Cardiac septum (tissue), 1 donor: ENCODE measurements around the gene PI16. TPM values are rescaled to one million over a fixed set of nuclear protein-coding genes. Genes with fewer than 3 reads are reported as not detected.

ENCODE experiments used
- DNase-seq: peaks from one replicate; pipeline ENCODE4 v3.0.0-alpha.2; 2020; ENCODE audit warnings: low spot score
- intact Hi-C: fragments of 100-400 bp; cut with DNase I; formaldehyde crosslinking; loops from one replicate; pipeline ENCODE4 v1.14.0; 2022
- total RNA-seq: library from RNA; stranded (reverse); fragmentation: NEBNext Ultra II Directional; extraction: Animal tissue kit (Norgen Biotek cat#: 25700); gene quantifications from one replicate; pipeline ENCODE4 v1.2.1, GENCODE V29; 2021
- donor health status: DM: no; HTN: no; CAD: no.

PI16 gene
- total RNA-seq, 1 donor from 2014 or later = 11.9 TPM

DNA sequence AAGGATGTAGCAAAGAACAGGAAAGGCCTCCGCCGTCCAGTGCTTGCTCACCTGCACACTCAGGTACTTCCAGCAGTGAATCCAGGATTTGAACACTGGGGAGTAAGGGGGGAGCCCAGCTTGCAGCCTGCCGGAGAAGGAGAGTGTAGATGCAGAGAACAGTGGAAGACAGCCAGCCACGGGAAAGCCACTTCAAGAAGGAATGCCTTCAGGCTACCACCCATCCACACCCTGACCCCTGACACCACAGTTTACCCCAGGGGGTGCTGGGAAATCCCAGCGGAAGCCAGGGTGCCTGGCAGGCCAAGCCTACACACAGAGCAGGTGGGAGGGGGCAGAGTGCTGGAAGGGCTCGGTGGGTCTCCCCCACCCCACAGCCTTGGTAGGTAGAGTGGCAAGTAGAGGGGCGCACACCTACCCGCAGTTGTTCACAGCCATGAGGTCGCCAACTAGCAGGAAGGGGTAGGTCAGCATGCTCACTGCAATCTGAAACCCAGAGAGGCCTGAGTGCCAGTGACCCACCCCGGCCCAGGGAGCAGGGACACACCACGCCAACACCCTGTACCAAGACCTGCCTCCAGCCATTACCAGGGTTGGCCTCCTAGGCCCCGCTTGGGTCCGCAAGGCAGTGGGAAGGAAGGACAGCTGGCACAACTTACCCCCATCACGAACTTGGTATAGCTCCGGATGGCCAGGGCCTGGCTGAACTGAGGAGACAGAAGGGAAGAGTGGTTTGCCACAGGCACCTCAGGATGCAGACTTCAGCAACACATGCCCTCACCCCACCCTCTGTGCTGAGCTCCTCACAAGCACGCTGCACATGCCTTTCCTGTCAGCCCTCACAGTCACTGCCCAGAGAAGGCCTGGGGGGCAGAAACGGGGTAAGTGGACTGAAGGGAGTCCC, 15.7 kb downstream of the PI16 start:
- intact Hi-C loops = no loop called here
- no peak for DNase-seq

DNA sequence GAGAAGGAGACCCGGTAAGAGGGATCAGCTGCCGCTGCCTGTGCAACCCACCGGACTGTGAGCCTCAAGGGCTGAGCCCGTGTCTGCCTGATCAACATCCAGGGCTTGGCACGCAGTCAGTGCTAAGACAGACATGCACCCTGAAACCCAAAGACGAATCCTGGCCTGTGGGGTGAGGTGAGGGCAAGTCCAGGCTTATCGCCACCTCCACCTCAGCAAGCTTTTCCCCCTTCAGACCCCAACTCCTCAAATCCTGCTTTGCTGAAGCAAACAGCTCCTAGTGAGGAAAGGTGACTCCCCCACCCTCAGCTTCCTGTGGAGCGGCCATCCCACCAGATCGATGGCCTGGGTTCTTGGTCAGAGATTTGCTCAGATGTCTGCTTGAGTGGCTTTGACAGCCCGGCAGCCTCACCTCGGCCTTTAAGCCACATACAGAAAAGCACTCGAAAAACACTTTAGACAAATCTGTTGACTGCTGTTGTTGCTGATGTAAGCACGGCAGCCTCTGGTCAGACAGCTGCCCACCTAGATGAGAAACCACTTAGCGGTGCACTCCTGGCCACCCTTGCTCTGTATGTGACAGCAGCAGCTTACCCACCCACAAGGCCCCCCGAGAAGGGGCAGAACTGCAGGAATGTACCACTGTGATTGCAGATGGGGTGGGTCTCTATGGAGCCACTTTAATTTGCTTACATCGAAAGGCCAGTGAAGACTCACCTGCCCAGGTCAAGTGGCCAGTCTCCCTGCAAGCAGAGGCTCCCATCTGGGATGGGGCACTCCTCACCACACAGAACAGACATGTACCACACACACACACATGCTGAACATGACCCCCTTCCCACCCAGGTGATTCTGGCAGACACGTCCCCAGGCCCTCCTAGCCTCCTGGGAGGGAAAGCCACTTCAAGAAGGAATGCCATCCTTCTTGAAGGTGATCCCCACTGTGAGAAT, 16.6 kb downstream of the PI16 start:
- no peak for DNase-seq
- intact Hi-C loops = no loop called here

DNA sequence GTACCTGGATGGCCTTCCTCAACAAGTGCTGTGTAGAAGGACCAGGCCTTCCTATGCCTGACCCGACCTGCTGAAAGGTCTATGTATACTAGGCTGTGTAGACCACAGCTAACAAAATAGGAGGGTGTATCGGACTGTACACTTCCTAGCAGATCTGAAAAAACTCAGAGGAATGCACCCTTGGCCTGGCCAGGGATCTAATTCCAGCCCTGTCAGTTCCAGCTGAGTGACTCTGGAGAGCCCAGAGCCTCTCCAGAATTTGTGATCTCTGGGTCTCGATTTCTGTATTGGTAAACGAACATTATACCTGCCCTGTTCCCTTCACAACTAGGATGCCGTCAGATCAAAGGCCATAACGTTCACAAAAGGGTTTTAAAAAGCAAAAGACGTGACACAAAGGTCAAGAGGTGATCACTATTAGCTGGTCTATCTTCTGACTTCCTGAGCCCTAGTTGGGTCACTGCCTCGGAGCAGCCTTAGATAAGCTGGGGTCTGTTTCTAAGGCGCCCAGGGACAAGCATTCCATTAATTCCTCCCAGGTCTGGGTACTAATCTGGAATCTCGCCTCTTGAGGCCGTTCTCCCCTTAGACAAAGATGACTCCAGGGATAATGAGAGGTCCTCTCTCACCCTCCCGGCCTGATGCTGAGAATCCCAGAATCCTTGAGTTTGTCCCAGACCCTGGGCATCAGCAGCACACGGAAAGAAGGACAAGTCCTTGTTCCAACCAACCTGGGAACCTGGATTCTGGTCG, 17.6 kb downstream of the PI16 start:
- intact Hi-C loops = no loop called here

DNA sequence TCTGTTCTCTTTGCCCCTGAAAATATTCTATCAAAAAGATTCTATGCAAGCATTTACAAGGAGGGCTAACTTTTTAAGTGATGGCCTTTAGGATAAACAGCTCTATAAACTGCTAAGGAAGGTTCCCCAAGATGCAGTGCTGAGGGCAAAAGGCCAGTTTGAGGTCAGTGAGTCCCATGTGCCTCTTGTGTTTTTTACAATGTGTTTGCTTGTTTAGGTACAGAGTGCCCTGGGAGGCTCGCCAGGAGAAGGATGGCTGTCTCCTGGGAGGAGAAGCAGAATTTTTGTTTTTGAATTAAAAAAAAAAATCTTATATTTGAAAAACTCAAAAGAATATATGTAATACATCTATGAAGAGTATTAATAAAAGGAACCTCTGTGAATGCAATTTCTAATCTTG, 18.7 kb downstream of the PI16 start:
- DNase-seq = no peak
- intact Hi-C loops = no loop called here

More for the DNA sequence above, 17.6 kb downstream of the PI16 start:
- no peak for DNase-seq

DNA sequence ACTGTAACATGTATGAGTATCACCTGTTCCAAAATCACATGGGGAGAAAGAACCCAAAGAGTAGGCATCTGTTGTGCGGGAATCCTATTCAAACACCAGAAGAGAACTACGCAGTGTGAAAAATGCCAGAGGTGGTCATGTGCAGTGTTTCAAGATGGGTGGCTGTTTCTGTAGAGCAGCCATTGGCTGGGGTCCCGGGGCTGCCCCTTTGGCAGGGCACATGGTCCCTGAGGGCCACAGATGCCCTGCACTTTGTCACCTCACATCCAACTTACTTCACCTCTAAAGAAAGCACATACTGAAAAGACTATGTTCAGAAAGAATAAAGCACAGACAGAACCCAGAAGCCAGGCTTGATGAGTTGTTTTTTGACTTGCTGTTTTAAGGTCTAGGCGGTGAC, 19.1 kb downstream of the PI16 start:
- intact Hi-C loops = no loop called here
- DNase-seq = no peak

DNA sequence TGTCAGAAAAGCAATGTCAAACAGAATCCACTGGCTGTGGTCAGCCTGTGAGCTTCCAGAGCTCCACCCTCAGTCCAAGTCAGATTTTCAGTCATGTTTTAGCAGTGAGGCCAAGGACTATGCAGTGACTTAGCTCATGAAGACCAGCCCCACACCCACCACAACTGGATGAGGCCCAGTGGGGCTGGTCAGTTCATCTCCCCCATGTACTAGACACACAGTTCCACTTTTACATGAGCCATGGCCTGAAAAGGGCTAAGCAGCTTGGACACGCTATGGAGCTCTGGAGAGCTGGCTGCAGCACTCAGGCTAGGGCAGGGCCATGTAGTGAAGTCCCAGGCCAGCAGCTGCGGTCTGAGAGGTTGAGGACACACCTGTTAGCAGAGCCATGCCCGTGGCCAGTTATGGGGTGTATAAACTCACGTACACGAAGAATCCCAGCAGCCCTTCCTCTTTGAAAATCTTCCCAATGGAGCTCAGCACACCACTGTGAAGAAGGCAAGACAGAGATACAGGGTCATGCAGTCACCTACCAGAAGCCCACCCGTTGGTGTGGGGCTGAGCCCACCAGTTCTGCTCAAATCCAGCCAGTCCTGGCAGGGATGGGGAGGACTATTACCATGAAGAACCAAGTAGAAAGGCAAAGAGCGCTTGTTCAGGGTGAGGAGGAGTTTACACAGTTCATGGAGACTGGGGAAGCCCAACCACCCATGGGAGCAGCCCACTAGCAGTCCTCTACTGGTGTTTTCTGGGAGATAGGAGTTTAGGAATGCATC, 20.9 kb downstream of the PI16 start:
- DNase-seq = no peak
- intact Hi-C loops = loop anchor here (5.0 kb wide), 2 partner anchors 68 to 208 kb away; no protein-coding TSS in a partner anchor

DNA sequence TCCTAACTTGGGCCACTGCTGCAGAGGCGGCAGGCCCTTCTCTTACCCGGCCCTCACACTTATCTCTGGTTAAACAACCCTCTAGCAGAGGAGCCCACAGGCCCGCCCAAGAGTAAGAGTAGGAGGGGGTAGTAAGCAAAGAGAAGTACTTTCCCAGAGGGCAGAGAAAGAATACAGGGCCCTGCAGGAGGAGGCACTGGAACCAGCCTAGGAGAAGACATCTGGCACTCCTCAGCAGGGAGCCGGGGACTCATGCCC, 21.4 kb downstream of the PI16 start:
- intact Hi-C loops = loop anchor here (5.0 kb wide), 2 partner anchors 69 to 209 kb away; no protein-coding TSS in a partner anchor
- DNase-seq = no peak

DNA sequence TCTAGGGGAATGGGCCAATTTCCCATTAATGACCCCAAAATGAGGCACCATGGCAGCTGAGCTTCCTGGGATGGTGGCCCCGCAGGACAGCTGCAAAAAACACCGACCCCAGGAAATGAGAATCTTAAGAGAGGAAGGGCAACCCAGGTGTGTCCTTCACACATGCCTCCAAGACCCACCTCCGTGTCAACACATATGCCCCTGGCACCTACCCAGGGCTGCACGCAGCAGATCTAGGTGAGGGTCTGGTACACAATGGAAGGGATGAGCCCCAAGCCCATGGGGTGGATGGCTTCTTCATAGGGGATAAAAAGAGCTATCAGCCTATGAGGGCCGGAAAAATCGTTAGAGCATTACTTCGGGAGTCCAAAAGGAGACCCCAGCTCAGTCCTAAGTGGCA, 22.0 kb downstream of the PI16 start:
- intact Hi-C loops = loop anchor here (5.0 kb wide), 2 partner anchors 69 to 209 kb away; no protein-coding TSS in a partner anchor
- DNase-seq = no peak

DNA sequence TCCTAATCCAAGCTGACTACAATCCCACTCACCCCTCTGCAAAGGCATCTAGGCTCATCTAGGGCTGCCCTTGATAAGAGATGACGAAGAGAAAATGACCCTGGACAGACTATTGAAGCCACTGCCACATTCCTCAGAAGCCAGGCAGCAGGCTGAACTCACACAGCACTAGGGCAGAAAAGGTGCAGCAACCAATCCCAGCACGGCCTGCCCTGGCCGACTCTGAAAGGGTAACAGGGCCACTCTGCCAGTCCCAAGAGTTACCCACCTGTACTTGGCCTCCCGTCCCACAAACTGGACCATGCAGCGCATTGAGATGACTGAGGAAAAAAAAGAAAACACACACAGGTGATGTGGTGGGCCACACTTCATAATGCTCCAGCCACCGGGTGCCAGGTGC, 22.4 kb downstream of the PI16 start:
- DNase-seq = no peak
- intact Hi-C loops = loop anchor here (5.0 kb wide), 2 partner anchors 70 to 210 kb away; no protein-coding TSS in a partner anchor

DNA sequence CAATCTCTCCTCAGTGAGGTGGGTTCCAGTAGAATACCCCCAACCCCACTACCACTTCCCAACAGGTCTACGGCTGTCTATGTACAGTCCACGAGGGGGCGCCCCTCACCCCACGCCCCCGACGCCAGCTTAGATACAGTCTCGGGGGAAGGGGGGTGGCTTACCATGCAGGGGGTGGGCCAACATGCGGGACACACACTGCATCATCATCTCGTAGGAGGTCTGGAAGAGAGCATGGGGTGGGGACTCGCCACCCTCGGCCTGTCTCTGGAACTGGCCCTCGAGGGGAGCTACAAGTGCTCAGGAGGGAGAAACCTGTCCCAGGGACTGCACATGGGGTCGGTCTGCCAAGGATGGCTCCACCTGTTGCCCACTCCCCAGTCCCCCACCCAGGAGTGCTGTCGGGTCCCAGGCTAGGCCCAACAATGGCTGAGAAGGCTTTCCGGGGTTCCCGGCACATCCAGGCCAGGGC, 23.0 kb downstream of the PI16 start:
- intact Hi-C loops = loop anchor here (5.0 kb wide), 2 partner anchors 70 to 210 kb away; no protein-coding TSS in a partner anchor
- no peak for DNase-seq

DNA sequence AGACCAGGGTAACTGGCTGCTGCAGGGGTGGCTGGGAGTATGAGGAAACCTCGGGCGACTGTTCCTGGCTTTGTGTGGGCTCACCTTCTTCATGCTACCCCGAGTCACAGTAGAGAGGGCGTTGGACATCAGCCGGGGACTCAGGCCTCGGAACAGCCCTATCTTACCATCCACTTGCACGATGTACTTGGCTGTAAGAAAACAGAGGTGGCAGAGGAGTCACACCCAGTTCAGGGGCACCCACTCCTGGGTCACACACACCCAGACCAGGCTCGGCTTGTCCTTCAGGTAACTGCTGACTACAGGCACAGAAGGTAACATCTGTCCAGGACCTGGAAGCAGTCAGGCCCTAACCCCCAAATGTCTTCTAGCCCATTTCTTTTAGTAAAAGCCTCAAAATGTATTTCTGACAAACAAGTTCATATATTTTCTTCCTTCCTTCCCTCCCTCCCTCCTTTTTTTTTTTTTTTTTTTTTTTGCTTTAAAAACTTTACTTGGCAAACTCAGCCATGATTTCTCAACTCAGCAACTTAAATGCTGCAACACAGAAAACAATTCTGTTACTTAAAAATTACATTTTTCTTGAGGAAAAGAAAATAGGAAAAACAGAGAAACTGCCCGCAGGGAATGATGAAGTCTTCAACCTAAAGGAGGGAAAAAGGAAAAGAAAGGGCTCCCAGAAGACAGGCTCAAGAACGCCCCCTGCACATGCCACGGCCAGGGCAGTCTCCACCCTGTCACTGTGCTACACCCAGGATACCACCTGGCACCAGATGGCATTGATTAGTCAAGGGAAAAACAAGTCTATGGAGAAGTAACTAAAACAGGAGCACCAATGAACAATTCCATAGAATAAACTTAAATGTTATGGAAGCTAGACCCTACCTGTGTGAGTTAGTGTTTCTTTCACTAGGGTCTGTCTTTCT, 24.1 kb downstream of the PI16 start:
- DNase-seq = no peak
- intact Hi-C loops = loop anchor here (5.0 kb wide), 2 partner anchors 71 to 211 kb away; no protein-coding TSS in a partner anchor

DNA sequence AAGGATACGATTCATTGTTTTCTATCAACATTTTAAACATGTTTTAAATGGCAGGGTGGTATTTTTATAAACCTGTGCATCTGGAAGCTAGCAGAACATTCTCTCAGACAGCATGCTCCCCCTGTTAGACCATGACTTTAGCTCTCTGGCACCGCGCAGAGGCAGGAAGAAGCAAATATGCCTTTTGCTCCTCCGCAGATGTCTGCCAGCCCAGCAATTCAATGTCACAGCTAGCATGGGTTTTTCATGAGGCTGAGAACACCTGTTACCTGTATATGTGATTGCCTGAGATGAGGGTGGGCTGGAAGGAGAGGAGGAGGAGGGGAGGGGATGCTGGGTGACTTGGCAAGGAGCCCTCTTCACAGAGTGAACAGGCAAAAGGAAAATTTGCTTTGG, 24.8 kb downstream of the PI16 start:
- intact Hi-C loops = loop anchor here (5.0 kb wide), 2 partner anchors 72 to 212 kb away; no protein-coding TSS in a partner anchor
- DNase-seq = no peak

DNA sequence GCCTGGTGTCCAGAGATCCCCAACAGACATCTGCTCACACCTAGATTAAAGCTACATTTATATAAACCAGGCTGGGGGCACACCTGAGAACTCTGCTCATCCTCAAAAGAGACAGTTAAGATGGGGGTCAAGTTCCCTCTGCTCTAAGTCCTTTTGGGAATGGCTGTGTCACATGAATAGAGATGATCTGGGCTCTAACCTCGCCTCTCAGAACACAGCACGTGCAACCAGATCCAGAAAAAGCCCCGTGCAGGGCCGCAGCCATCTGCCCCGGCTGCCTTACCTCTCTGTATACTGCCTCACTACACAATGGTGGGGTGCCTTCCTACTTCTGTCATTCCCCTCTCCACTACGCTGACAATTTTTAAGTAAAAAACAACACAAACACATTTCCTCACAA, 25.6 kb downstream of the PI16 start:
- no peak for DNase-seq
- intact Hi-C loops = loop anchor here (2.0 kb wide), 1 partner anchor 95 kb away; the partner anchor contains the start of gene C6orf89

DNA sequence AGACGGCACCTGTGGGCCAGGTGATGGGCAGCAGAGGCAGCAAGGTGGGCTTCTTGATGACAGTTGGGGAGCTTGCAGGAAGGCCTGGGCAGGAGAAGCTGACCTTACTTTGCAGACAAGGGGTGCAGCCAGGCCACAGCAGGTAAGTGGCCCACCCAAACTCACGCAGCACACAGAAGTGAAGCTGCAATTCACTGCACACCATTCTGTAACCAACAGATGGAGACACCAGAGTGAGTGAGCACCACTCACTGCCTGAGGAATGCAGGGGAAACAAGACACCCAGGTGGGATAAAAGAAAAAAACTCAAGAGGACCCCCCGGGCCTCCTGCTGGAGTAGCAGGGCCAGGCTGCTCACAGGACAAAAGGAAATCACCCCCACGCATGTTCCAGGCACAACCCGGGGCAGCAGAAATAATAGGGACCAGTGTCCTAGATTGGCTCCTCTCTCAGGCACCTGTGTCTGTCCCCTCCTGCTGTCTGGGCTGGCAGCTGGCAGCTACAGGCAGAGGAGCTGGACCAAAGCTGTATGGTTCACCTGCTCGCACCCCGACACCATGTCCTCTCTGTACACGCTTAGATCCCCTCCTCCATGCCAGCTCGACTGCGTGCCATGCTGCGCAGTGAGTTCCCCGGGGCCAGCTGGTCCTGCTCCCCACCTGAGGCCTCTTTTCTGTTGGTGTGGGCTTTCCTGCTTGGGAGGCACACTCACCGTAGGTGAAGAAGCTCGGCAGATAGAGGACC, 26.5 kb downstream of the PI16 start:
- DNase-seq = no peak
- intact Hi-C loops = loop anchor here (2.0 kb wide), 1 partner anchor 96 kb away; the partner anchor contains the start of gene C6orf89

DNA sequence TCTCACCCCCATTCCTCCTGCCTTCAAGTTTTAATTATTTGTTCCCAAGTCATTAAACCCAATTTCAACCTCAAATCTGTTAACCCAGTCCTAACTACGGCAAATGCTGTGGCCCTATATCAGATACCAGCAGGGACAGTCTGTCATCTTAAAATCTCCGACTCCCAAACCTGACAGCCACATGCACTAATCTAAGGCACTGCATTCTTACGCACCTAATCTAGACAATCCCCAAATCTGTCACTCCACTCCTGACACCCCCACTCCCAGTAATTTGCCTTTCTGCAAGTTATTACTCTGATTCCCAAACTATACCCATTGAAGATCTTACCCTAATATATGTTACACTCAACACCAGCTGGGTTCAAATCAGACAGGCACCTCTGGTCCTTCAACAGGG, 29.0 kb downstream of the PI16 start:
- no peak for DNase-seq
- intact Hi-C loops = no loop called here

DNA sequence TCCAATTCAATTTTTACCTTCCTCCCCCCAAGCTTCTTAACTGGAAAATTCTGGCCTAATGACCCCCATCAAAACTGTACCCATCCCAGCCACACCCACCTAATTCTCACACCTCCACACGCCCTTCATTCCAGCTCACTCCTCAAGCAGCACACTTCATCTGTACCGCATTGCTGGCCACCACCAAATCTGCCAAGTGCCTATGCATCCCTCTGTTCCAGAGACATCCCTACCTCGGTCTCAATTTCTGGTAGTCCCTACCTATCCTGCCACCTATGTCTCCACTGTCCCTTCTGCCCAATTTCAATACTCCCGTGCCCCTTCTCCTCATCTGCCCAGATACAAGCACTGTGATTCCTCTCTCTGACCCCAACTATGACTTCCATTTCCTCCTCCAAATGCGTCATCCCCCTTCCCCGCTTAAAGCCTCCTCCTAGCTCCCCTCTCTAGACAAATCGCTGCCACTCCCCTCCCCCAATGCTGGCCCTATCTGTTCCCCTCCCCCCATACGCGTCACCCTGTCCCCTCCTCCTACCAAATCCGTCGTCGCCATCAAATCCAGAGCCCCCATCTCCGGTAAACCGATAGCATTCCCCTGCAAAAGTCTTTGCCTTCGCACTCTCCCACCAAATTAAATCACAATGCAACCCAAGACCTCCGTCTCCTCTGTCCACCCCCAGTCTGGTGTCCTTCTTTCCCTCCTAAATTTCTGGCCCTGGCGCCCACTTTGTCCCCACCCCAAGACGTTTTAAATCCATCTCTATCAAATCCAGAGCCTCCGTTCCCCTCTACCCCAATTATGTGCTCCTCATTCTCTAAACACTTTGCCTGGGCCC, 30.3 kb downstream of the PI16 start:
- intact Hi-C loops = no loop called here
- no peak for DNase-seq
